Breast epithelium (tissue), 4 donors: ENCODE data around the gene ABHD4. TPM values are rescaled to one million over a fixed set of nuclear protein-coding genes. Genes with fewer than 3 reads are reported as not detected.
A peak's percentile ranks its signal among the peaks of the same experiment; 100 is the strongest.

Source experiments
- DNase-seq, 2 donors: peaks; one replicate each; pipeline ENCODE4 v3.0.0-alpha.2; 2019; ENCODE audit warnings: low spot score in 2 of 2
- H3K27ac ChIP-seq, 2 donors: fragments of 200-600 bp; sonication (generic) in 1 of 2; one replicate each; pipeline ENCODE4 v1.5.1; 2016 to 2019; ENCODE audit warnings: mild to moderate bottlenecking in 1 of 2
- H3K27me3 ChIP-seq, 2 donors: fragments of 200-600 bp; sonication (generic) in 1 of 2; one replicate each; pipeline versions ENCODE4 v1.5.1 to v1.6.0; 2017 to 2019; ENCODE audit warnings: control low read depth in 1 of 2, mild to moderate bottlenecking in 1 of 2
- H3K36me3 ChIP-seq: fragments of 200-600 bp; one replicate; pipeline ENCODE4 v1.5.1; 2019
- H3K4me1 ChIP-seq, 2 donors: fragments of 200-600 bp; sonication (generic); one replicate each; pipeline ENCODE4 v1.5.1; 2016 to 2019; ENCODE audit warnings: control low read depth in 1 of 2
- H3K4me3 ChIP-seq, 3 donors: fragments of 200-600 bp; sonication (generic); 1 replicate in 2 of 3; 2 replicates in 1 of 3; pipeline ENCODE4 v1.5.1; 2016 to 2019; ENCODE audit warnings: mild to moderate bottlenecking in 3 of 3, moderate library complexity in 2 of 3
- H3K9me3 ChIP-seq, 2 donors: fragments of 200-600 bp; sonication (generic) in 1 of 2; one replicate each; pipeline ENCODE4 v1.5.1; 2016 to 2019; ENCODE audit warnings: control low read depth in 1 of 2
- POLR2A ChIP-seq: fragments of 450-650 bp; IDR thresholded peaks from one replicate; pipeline ENCODE4 v1.6.1; 2016; ENCODE audit warnings: antibody characterized with exemption, mild to moderate bottlenecking, moderate library complexity
- POLR2AphosphoS5 ChIP-seq, 3 donors: sonication (generic); formaldehyde crosslinking; IDR thresholded peaks; one replicate each; pipeline ENCODE4 v1.6.1; 2017; ENCODE audit warnings: antibody characterized with exemption in 3 of 3
- intact Hi-C: fragments of 100-400 bp; cut with DNase I; formaldehyde crosslinking; loops from one replicate; pipeline ENCODE4 v1.15.1; 2023; ENCODE audit warnings: low total_unique reads
- total RNA-seq, 3 donors: library from RNA; depleted of rRNA; stranded (reverse); fragments of >200 nt; gene quantifications; one replicate each; pipeline ENCODE4 v1.1.0, GENCODE V29; 2016
- TF ChIP-seq, protein P1 (sequence below), 3 donors: fragments of 450-650 bp; IDR thresholded peaks; one replicate each; pipeline ENCODE4 v1.5.1; 2016 to 2017; ENCODE audit warnings: antibody characterized with exemption in 3 of 3, mild to moderate bottlenecking in 3 of 3, moderate library complexity in 3 of 3

Gene ABHD4
- total RNA-seq, 3 donors from 2014 or later = 22.1 to 41.6 (median 25.2) TPM

GRCh38 chr14:22653012-22653621, 55.0 kb downstream of the ABHD4 start:
- Histone ChIP-seq H3K4me1 (no peaks in the 10 kb centered on the region), H3K4me3 (no peak overlapping the region), H3K27ac (no peak overlapping the region), H3K9me3 (no peaks in the 10 kb centered on the region), H3K27me3 (no peaks in the 10 kb centered on the region), H3K36me3 (no peaks in the 10 kb centered on the region)
- TF ChIP-seq POLR2A (no peak), POLR2AphosphoS5 (IDR thresholded peaks at IDR 0.05) (no peak)
- TF ChIP-seq, protein P1, sequence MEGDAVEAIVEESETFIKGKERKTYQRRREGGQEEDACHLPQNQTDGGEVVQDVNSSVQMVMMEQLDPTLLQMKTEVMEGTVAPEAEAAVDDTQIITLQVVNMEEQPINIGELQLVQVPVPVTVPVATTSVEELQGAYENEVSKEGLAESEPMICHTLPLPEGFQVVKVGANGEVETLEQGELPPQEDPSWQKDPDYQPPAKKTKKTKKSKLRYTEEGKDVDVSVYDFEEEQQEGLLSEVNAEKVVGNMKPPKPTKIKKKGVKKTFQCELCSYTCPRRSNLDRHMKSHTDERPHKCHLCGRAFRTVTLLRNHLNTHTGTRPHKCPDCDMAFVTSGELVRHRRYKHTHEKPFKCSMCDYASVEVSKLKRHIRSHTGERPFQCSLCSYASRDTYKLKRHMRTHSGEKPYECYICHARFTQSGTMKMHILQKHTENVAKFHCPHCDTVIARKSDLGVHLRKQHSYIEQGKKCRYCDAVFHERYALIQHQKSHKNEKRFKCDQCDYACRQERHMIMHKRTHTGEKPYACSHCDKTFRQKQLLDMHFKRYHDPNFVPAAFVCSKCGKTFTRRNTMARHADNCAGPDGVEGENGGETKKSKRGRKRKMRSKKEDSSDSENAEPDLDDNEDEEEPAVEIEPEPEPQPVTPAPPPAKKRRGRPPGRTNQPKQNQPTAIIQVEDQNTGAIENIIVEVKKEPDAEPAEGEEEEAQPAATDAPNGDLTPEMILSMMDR (IDR thresholded peaks at IDR 0.05) = peak; percentile 63 to 90 (median 85)
- intact Hi-C loops = no loop called here
- DNase-seq = peak; percentile 62 to 75

DNA sequence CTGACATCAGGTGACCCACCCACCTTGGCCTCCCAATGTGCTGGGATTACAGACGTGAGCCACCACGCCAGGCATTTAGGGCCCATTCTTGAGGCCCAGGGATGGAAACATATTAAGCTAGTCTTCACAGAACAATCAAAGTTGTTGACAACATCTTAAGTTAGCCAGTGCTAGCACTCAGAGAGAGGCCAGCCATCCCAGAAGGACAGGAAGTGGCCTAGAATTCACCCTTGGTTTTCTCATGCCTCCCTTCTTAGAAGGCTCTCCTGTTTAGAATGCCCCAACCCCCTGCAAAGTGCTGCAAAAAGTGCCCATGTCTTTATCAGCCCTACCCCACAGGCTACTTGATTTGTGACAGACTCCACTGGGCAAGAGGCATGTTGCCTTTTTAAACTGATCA, 58.1 kb downstream of the ABHD4 start:
- no peak for DNase-seq
- no peaks in the 10 kb centered on the region for H3K27me3 ChIP-seq
- no peak for TF ChIP-seq POLR2A
- TF ChIP-seq, protein P1 (IDR thresholded peaks at IDR 0.05) = no peak
- no peak for TF ChIP-seq POLR2AphosphoS5 (IDR thresholded peaks at IDR 0.05)
- no peak overlapping the region for H3K27ac ChIP-seq
- no peaks in the 10 kb centered on the region for H3K36me3 ChIP-seq
- no peaks in the 10 kb centered on the region for H3K9me3 ChIP-seq
- no peak overlapping the region for H3K4me3 ChIP-seq
- intact Hi-C loops = no loop called here
- no peaks in the 10 kb centered on the region for H3K4me1 ChIP-seq

DNA sequence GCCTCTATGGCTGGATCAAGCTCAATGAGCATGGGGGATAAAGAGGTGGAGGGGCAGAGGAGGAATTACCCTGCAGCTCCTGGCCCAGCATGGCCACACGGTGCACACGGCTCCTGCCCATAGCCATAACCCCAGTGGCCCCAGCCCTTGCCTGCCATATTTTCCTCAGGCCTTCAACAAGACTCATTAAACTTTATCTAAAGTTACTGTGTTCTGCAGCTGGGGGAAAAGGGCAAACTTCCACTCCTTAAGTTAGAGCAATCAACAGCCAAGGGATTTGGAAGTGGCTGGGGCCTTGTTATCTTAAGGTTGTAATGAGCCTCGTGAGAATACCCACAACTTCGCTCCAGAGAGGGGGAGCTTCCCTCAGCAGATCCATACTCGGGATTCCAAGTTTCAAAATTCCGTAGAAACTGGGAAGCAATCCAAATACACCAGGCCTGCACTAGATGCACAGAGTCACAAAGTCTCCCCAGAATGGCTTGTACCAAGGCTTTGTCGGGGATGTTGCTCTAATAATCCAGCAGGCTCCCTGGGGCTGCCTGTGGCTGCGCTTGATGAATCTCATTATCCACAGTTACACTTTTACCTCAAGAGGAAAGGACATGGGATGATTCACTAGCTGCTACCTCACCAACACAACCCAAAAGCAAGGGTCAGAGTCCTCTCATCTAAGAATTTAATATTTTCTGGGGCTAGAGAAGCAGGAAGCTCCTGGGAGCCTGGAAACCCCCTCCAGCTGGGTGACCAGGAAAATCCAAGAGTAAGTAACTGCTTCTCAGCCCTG, 59.0 kb downstream of the ABHD4 start:
- H3K27me3 ChIP-seq = no peaks in the 10 kb centered on the region
- TF ChIP-seq POLR2AphosphoS5 (IDR thresholded peaks at IDR 0.05) = no peak
- TF ChIP-seq, protein P1 (IDR thresholded peaks at IDR 0.05) = no peak
- no peak for TF ChIP-seq POLR2A
- H3K4me3 ChIP-seq = no peak overlapping the region
- no peak for DNase-seq
- H3K4me1 ChIP-seq = no peaks in the 10 kb centered on the region
- intact Hi-C loops = no loop called here
- no peak overlapping the region for H3K27ac ChIP-seq
- no peaks in the 10 kb centered on the region for H3K9me3 ChIP-seq
- H3K36me3 ChIP-seq = no peaks in the 10 kb centered on the region

GRCh38 chr14:22657861-22658260, 59.8 kb downstream of the ABHD4 start:
- intact Hi-C loops = no loop called here
- TF ChIP-seq POLR2A (no peak), POLR2AphosphoS5 (IDR thresholded peaks at IDR 0.05) (no peak)
- TF ChIP-seq, protein P1 (IDR thresholded peaks at IDR 0.05) = no peak
- Histone ChIP-seq H3K27me3 (no peaks in the 10 kb centered on the region), H3K4me1 (no peaks in the 10 kb centered on the region), H3K36me3 (no peaks in the 10 kb centered on the region), H3K27ac (no peak overlapping the region), H3K4me3 (no peak overlapping the region), H3K9me3 (no peaks in the 10 kb centered on the region)
- DNase-seq = no peak

DNA sequence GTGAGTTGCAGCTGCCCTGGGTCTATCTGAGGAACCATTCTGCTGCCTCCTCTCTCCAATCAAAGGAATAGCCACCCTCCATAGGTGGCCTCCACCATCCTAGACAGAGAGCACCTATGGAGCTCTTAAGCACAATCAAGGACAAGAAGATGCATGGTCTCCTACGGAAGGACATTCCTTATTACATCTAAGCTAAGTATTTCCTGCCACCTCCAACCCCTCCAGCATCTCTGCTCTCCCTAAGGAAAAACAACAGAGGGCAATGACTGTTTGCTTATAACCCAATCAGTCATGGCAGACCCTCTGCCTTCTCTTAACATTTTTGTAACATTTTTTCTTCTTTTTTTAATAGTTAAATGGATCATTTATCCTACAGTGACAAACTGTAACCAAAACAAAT, 60.8 kb downstream of the ABHD4 start:
- H3K9me3 ChIP-seq = no peaks in the 10 kb centered on the region
- no peaks in the 10 kb centered on the region for H3K27me3 ChIP-seq
- no peaks in the 10 kb centered on the region for H3K36me3 ChIP-seq
- intact Hi-C loops = no loop called here
- no peak for DNase-seq
- H3K27ac ChIP-seq = no peak overlapping the region
- H3K4me1 ChIP-seq = no peaks in the 10 kb centered on the region
- no peak overlapping the region for H3K4me3 ChIP-seq
- TF ChIP-seq POLR2A (no peak), POLR2AphosphoS5 (IDR thresholded peaks at IDR 0.05) (no peak)
- TF ChIP-seq, protein P1 (IDR thresholded peaks at IDR 0.05) = no peak
